Endothelial cell of umbilical vein (primary cell): ENCODE results near the gene CDCA5. TPM values are rescaled to one million over a fixed set of nuclear protein-coding genes. Genes with fewer than 3 reads are reported as not detected.
A peak's percentile ranks its signal among the peaks of the same experiment; 100 is the strongest.

Source experiments
- BruUV-seq: library from RNA; stranded (reverse); fragments of 400-500 nt; replicated peaks from 2 replicates; lab custom pipeline; 2021; lab: Mats Ljungman, UMichigan
- CTCF ChIA-PET: fragments of 300-600, 350-600 bp; sonication (Branson Sonifier 250); formaldehyde crosslinking; loops from one replicate; lab custom pipeline; 2021; ENCODE audit warnings: antibody characterized with exemption, inconsistent platforms; lab: Charles Lee
- POLR2A ChIA-PET: fragments of 300-600, 350-600 bp; sonication (Branson Sonifier 250); formaldehyde crosslinking; loops from one replicate; lab custom pipeline; 2021; ENCODE audit warnings: antibody characterized with exemption, inconsistent platforms; lab: Charles Lee
- DNase-seq: peaks from one replicate; pipeline ENCODE4 v3.0.0-alpha.2; 2011; ENCODE audit warnings: low read depth, low spot score
- FAIRE-seq: peaks from 2 replicates; lab custom pipeline; 2011; peaks lifted over from hg19 to GRCh38; lab: Jason Lieb, UNC
- H2AFZ ChIP-seq: 2 replicates; pipeline ENCODE4 v1.6.0; 2012; ENCODE audit warnings: low read depth, low read length, control low read depth, inconsistent platforms
- H3K27ac ChIP-seq: 2 replicates; pipeline ENCODE4 v1.5.1; 2011; ENCODE audit warnings: low read depth, mild to moderate bottlenecking, control low read depth, low read length, moderate library complexity; ENCODE audit not compliant: insufficient read depth
- H3K27me3 ChIP-seq, 2 experiments: 2 replicates each; pipeline versions ENCODE4 v1.6.0 to v1.6.1; 2011; ENCODE audit warnings: low read length in 2 of 2, mixed read lengths in 1 of 2; ENCODE audit not compliant: control insufficient read depth in 2 of 2, insufficient read depth in 2 of 2
- H3K36me3 ChIP-seq, 2 experiments: 2 replicates in 1 of 2; 3 replicates in 1 of 2; pipeline ENCODE4 v1.5.1; 2011; ENCODE audit warnings: low read length in 2 of 2, mild to moderate bottlenecking in 1 of 2, moderate library complexity in 1 of 2; ENCODE audit not compliant: control insufficient read depth in 2 of 2, insufficient read depth in 2 of 2; ENCODE audit errors: extremely low read depth in 1 of 2
- H3K4me1 ChIP-seq: 3 replicates; pipeline ENCODE4 v1.5.1; 2011; ENCODE audit warnings: mild to moderate bottlenecking, low read length; ENCODE audit not compliant: control insufficient read depth, insufficient read depth; ENCODE audit errors: extremely low read depth
- H3K4me2 ChIP-seq: 2 replicates; pipeline ENCODE4 v1.6.1; 2011; ENCODE audit warnings: low read length, control low read depth, mixed read lengths; ENCODE audit not compliant: insufficient read depth
- H3K4me3 ChIP-seq, 3 experiments: fragments of 200-600 bp in 1 of 3; sonication (generic), shearing (Covaris generic) in 1 of 3; replicated peaks in 1 of 3; 2 replicates each; pipeline ENCODE4 v1.5.1; 2011 to 2016; ENCODE audit warnings: control low read depth in 3 of 3, low read length in 3 of 3, mild to moderate bottlenecking in 2 of 3, inconsistent platforms in 1 of 3, low read depth in 1 of 3, moderate library complexity in 1 of 3; ENCODE audit not compliant: insufficient read depth in 1 of 3
- H3K79me2 ChIP-seq: 2 replicates; pipeline ENCODE4 v1.6.0; 2012; ENCODE audit warnings: low read length, inconsistent platforms; ENCODE audit not compliant: control insufficient read depth, insufficient read depth
- H3K9ac ChIP-seq: replicated peaks from 2 replicates; pipeline ENCODE3; 2011; ENCODE audit warnings: low read length, control low read depth; ENCODE audit not compliant: insufficient read depth; ENCODE audit errors: extremely low read depth
- H3K9me1 ChIP-seq: replicated peaks from 3 replicates; pipeline ENCODE4 v1.6.0; 2011; ENCODE audit warnings: mild to moderate bottlenecking, low read length; ENCODE audit not compliant: control insufficient read depth, insufficient read depth; ENCODE audit errors: extremely low read depth
- H3K9me3 ChIP-seq: replicated peaks from 2 replicates; pipeline ENCODE4 v1.5.1; 2012; ENCODE audit warnings: low read length, inconsistent platforms; ENCODE audit not compliant: control insufficient read depth, insufficient read depth
- H4K20me1 ChIP-seq: replicated peaks from 2 replicates; pipeline ENCODE3; 2011; ENCODE audit warnings: mild to moderate bottlenecking, low read length; ENCODE audit not compliant: control insufficient read depth, insufficient read depth; ENCODE audit errors: extremely low read depth
- EZH2 ChIP-seq: IDR thresholded peaks from 2 replicates; pipeline ENCODE4 v1.6.1; 2012; ENCODE audit warnings: borderline replicate concordance, low read depth, mild to moderate bottlenecking, moderate library complexity, low read length, inconsistent platforms; ENCODE audit not compliant: severe bottlenecking
- FOS ChIP-seq: IDR thresholded peaks from 2 replicates; pipeline ENCODE4 v1.6.1; 2011; ENCODE audit warnings: mild to moderate bottlenecking, low read length, moderate library complexity, borderline replicate concordance; ENCODE audit not compliant: insufficient read depth
- GATA2 ChIP-seq: IDR thresholded peaks from 2 replicates; pipeline ENCODE4 v1.7.0; 2011; ENCODE audit warnings: low read depth, mild to moderate bottlenecking, moderate library complexity, mixed read lengths, low read length; ENCODE audit not compliant: insufficient read length, insufficient read depth
- JUN ChIP-seq: IDR thresholded peaks from 2 replicates; pipeline ENCODE4 v1.6.1; 2011; ENCODE audit warnings: borderline replicate concordance, low read depth; ENCODE audit not compliant: insufficient read length, insufficient read depth
- MYC ChIP-seq: IDR thresholded peaks from one replicate; pipeline ENCODE4 v1.6.1; 2011; ENCODE audit warnings: mild to moderate bottlenecking, low read depth, low read length
- POLR2A ChIP-seq: IDR thresholded peaks from 2 replicates; pipeline ENCODE4 v1.6.1; 2012; ENCODE audit warnings: low read depth, mild to moderate bottlenecking, control low read depth, low read length
- POLR2AphosphoS5 ChIP-seq: IDR thresholded peaks from 2 replicates; pipeline ENCODE4 v1.6.1; 2012; ENCODE audit warnings: low read depth, mild to moderate bottlenecking, control low read depth, low read length, moderate library complexity; ENCODE audit not compliant: insufficient read depth
- dilution Hi-C: fragments of 300-500 bp; cut with MboI; formaldehyde crosslinking; loops from one replicate; pipeline ENCODE4 v1.15.0; 2019; ENCODE audit warnings: low sequenced_read_pairs; ENCODE audit not compliant: extremely low pct_ligation_motif_present
- intact Hi-C: fragments of 100-400 bp; cut with micrococcal nuclease; formaldehyde crosslinking; loops from one replicate; pipeline ENCODE4 v1.10.0; 2022
- polyA plus RNA-seq, 4 experiments: library from polyadenylated mRNA; depleted of rRNA in 3 of 4; stranded (reverse) in 3 of 4; unstranded in 1 of 4; fragments of >200 nt; gene quantifications; 2 replicates each; pipeline versions ENCODE4 v1.2.1 to v1.2.3, GENCODE V29; 2011 to 2012; ENCODE audit warnings: missing spikeins in 1 of 4
- total RNA-seq: library from RNA; stranded (reverse); gene quantifications from 2 replicates; pipeline ENCODE4 v1.2.3, GENCODE V29; 2021
- TF ChIP-seq, protein P1 (sequence below), 2 donors: IDR thresholded peaks; 1 replicate in 1 of 2; 2 replicates in 1 of 2; pipeline ENCODE4 v1.5.1; 2011; ENCODE audit warnings: low read length in 2 of 2, mild to moderate bottlenecking in 2 of 2, moderate library complexity in 2 of 2, control low read depth in 1 of 2, inconsistent platforms in 1 of 2, low read depth in 1 of 2; ENCODE audit not compliant: insufficient read depth in 1 of 2; ENCODE audit errors: extremely low read depth in 1 of 2
- TF ChIP-seq, protein P2 (sequence below): IDR thresholded peaks from 2 replicates; pipeline ENCODE4 v1.6.1; 2011; ENCODE audit not compliant: insufficient read depth, insufficient read length

CDCA5 gene
- total and polyA plus RNA-seq, 2 donors (not counting 3 experiments of a cell fraction or from before 2014, with no cell fraction given) = 16.4 to 35.7 TPM

DNA sequence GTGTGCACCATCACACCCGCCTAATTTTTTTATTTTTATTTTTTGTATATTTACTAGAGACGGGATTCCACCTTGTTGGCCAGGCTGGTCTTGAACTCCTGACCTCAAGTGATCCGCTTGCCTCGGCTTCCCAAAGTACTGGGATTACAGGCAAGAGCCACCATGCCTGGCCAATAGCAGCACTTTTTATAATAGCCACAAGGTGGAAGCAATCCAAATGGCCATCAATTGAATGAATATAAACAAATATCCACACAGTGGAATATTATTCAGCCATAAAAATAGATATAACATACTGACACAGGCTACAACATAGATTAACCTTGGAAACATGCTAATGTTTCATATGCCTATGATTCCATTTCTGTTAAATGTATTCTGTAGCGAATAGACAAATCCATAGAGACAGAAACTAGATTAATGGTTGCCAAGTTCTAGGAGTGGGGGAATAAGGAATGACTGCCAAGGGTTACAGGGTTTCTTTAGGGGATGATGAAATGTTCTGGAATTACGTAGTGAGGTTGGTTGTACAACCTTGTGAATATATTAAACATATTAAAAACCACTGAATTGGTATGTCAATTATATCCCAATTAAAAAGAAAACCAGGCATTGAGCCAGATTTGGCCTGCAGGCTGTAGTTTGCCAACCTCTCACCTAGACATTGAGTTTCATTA, 17.0 kb upstream of the CDCA5 start:
- intact Hi-C loops (no loop called here), dilution Hi-C loops (no loop called here)
- H3K4me1 ChIP-seq = peaks cover 7% of the 10 kb centered on the region
- no peak for DNase-seq
- peaks cover 16% of the 10 kb centered on the region for H3K79me2 ChIP-seq
- H2AFZ ChIP-seq = no peak overlapping the region
- H3K4me2 ChIP-seq = no peak overlapping the region
- no TSS peak for BruUV-seq
- H3K4me3 ChIP-seq = no peak overlapping the region
- H3K27ac ChIP-seq = no peak overlapping the region
- ChIA-PET POLR2A (interaction anchor here (0.7 kb wide), 1 partner anchor 14 kb away, joined by 3 read pairs; no protein-coding TSS in a partner anchor), CTCF (interaction anchor here (1.6 to 5.3 kb wide), 3 partner anchors 11 to 17 kb away, joined by 3 to 56 read pairs (median 22); partner anchors contain the start of genes TM7SF2 and ZNHIT2)
- no peaks in the 10 kb centered on the region for H4K20me1 ChIP-seq
- H3K9ac ChIP-seq = no peak overlapping the region
- H3K9me1 ChIP-seq = no peaks in the 10 kb centered on the region
- H3K9me3 ChIP-seq = no peaks in the 10 kb centered on the region
- FAIRE-seq = no peak
- TF ChIP-seq JUN (no peak), MYC (no peak), POLR2A (no peak), POLR2AphosphoS5 (no peak), FOS (no peak)
- H3K36me3 ChIP-seq = peaks cover 0 to 2% of the 10 kb centered on the region in 2 experiments
- H3K27me3 ChIP-seq = no peaks in the 10 kb centered on the region

DNA sequence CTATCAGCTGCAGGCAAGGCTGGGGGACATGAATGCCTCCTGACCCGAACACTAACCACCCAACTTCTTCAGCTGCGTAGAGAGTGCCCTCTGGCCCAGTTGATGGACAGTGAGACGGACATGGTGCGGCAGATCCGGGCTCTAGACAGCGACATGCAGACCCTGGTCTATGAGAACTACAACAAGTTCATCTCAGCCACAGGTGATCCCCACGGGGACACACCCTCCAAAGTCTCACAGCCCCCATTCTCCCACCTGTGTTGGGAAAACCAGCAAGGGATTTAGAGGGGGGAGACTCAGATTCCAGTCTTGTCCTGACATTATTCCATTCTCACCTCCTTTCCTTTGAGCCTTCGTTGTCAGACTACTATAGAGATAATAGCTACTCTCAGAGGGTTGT, 13.1 kb upstream of the CDCA5 start:
- Histone ChIP-seq H3K4me1 (peaks cover 6% of the 10 kb centered on the region), H3K79me2 (peaks cover 10% of the 10 kb centered on the region), H3K27me3 (no peaks in the 10 kb centered on the region), H3K36me3 (no peaks in the 10 kb centered on the region), H3K4me2 (peak overlapping the region; percentile 59), H3K27ac (no peak overlapping the region), H3K4me3 (peak overlapping the region in 2 of 3 experiments; percentile 37 to 56), H3K9ac (no peak overlapping the region), H2AFZ (no peak overlapping the region), H3K9me3 (no peaks in the 10 kb centered on the region), H4K20me1 (no peaks in the 10 kb centered on the region), H3K9me1 (no peaks in the 10 kb centered on the region)
- BruUV-seq = TSS peak; percentile 55
- intact Hi-C loops = loop anchor here (1.0 to 5.0 kb wide), 4 partner anchors 13 to 85 kb away; partner anchors contain the start of genes ARL2, CDCA5, SNX15 and TM7SF2
- TF ChIP-seq, protein P1, sequence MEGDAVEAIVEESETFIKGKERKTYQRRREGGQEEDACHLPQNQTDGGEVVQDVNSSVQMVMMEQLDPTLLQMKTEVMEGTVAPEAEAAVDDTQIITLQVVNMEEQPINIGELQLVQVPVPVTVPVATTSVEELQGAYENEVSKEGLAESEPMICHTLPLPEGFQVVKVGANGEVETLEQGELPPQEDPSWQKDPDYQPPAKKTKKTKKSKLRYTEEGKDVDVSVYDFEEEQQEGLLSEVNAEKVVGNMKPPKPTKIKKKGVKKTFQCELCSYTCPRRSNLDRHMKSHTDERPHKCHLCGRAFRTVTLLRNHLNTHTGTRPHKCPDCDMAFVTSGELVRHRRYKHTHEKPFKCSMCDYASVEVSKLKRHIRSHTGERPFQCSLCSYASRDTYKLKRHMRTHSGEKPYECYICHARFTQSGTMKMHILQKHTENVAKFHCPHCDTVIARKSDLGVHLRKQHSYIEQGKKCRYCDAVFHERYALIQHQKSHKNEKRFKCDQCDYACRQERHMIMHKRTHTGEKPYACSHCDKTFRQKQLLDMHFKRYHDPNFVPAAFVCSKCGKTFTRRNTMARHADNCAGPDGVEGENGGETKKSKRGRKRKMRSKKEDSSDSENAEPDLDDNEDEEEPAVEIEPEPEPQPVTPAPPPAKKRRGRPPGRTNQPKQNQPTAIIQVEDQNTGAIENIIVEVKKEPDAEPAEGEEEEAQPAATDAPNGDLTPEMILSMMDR (IDR thresholded peaks at IDR 0.05; ENCODE audit: extremely low read depth in 1 of 2, insufficient read depth in 1 of 2, low read depth in 1 of 2, low read length in 2 of 2) = no peak
- TF ChIP-seq GATA2 (no peak), POLR2AphosphoS5 (no peak), JUN (no peak), MYC (no peak), FOS (no peak), POLR2A (no peak), EZH2 (no peak)
- TF ChIP-seq, protein P2, sequence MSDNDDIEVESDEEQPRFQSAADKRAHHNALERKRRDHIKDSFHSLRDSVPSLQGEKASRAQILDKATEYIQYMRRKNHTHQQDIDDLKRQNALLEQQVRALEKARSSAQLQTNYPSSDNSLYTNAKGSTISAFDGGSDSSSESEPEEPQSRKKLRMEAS = no peak
- FAIRE-seq = no peak
- POLR2A ChIA-PET = interaction anchor here (2.0 to 2.4 kb wide), 2 partner anchors 14 to 19 kb away, joined by 5 to 6 read pairs; no protein-coding TSS in a partner anchor
- dilution Hi-C loops = no loop called here
- CTCF ChIA-PET = interaction anchor here (1.2 to 5.3 kb wide), 3 partner anchors 12 to 20 kb away, joined by 3 to 56 read pairs (median 3); partner anchors contain the start of genes TM7SF2 and ZNHIT2
- DNase-seq = no peak
